ENCODE measurements around the gene SEC61A1.

SEC61A1 gene

DNA sequence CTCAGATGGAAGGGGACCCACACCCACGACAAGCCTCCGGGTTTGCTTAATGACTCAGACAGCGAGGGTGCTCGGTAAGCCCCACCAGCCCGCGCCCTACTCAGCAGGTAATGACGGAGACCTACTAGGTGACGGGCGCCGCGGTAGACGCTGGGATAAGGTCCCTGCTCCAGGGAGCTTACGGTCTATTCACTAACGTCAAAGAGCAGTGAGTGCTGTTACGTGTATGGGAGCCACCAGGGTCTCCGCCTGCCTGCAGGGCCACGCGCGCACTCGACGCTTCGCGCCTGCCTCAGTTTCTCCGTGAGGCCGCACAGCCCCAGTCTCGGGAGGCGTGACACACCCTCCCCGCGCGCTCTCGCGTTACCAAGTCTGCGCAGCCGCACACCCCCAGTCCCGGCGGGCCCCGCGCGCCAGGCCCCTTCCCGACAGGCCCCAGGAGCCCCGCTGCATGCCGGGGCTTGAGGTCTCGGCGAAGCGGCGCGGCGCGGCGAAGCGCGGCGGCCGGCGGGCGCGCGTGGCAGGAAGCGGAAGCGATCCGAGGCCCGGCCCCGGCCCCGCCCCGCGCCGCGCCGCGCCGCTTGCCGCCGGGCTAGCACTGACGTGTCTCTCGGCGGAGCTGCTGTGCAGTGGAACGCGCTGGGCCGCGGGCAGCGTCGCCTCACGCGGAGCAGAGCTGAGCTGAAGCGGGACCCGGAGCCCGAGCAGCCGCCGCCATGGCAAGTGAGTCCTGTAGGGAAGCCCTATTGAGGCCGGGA, at the start of gene SEC61A1:
Gene SEC61A1 (plus strand): TSS at position 601 of the 758 bp plus-strand sequence. CDS start 116 bp downstream, at position 717.
- DNase-seq, result peak; percentile 53 to 96 (median 89)

DNA sequence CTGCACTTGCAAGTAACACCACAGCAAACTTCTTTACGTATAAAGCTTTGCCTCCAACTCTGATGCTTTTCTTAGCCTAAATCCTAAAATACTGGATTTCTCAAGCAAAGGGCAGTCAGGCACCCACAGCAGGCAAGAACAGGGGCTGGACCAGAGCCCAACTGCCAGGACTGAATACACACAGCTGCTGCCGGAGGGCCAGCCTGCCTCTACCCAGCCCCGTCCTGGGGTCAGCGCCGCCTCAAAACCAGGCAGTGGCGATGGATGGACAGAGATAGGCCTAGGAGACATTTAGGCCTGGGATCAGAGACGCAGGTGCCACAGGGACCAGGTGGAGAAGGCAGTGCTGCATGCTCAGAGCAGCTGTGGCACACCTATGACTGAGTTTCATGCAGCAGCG, 47.6 kb upstream of the SEC61A1 start:
- no peak for DNase-seq

DNA sequence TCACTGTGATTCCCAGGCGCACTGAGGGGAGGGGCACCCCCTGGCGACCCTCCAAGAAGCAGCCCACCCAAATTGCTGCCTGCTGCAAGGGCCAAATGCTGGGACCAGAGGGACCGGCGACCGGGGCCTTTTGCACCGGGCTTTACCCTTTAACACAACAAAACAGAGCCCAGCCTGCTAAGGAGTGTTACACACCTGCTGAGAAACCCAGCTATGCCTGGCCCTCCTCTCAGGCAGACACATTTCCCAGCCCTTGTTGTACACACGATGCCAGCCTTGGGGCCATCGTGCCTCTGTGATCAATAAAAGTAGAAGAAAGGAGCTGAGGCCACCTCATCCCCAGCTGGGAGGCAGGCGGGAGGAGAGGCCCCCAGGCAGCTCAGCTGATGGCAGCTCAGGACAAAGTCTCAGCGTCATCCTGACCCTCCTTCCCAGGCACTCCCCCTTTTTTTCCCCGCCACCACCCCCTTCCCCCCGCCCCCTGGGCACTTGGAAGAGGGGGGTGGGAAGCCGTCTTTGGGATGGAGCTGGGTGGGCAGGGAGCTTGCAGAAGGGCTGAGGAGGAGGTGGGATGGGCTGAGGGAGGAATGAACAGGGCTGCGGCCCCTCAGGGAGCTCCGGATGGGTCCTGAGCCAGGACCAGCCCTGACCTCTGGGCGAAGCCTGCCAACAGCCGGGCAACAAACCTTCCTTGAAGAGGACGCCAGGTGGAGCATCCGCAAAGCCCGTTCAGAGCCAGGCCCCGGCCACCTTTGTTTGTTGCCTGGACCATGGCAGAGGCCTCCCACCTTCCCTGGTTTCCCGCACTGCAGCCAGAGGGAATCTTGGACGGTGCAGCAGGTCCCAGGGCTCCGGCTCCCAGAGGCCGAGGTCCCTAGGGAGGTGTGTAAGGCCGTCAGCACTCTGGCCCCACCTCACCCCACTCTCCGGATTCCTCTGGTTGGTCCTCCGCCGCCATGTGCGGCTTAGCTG, 45.9 kb upstream of the SEC61A1 start:
- DNase-seq, result no peak

DNA sequence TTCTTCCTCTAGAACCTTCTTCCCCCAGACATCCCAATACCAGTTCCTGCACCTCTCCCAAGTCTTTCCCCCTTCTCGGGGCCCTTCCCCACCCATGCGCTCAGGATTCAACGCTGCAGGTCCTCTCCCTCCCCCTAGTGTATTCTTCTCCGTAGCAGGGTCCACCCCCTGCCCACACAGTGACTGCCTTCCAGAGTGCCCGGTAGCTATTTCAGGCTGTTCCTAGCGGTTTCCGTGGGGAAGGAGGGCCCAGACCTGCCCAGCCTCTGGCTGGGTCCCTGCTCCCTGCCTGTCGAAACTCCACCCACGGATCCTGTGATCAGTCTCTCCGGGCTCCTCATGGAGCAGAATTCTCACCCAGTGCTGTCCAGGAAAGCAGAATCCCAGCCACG, 45.2 kb upstream of the SEC61A1 start:
- no peak for DNase-seq

DNA sequence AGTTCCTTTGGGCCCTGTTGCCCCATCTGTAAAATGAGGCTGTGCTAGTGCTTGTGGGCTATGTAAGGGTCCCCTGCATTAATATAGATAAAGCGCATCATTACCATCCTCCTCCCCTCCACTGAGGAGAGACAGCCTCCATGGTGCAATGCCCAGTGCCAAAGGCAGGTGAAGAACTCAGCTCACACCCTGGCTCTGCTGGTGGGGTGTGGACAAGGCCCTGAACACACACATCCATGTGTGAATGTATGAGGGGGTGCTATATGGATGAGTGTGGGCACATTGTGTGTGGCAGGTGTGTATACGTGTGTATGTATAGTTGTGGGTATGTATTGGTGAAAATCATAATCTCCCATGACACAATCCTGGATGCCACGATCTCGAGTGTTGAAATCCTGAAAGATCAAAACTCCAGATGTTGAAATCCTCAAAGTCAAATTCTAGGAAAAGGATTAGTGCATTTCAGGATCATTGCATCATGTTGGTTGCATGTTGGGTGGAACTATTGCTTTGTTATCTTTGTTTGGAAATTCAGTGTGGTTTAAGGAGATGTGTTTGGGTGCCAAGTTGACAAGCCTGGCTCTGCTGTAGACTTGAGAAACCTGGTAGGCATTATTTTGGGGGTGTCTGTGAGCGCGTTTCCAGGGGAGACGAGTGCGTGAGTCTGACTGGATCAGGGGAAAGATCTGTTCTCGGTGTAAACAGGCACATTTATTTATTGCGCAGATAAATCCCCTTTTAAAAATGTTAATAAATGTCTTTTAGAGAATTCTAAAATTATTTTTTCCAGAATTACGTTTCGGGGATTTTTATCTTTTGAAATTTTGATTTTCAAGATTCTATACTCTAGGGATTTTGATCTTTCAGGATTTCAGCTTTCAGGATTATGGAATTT, 42.0 kb upstream of the SEC61A1 start:
- no peak for DNase-seq

DNA sequence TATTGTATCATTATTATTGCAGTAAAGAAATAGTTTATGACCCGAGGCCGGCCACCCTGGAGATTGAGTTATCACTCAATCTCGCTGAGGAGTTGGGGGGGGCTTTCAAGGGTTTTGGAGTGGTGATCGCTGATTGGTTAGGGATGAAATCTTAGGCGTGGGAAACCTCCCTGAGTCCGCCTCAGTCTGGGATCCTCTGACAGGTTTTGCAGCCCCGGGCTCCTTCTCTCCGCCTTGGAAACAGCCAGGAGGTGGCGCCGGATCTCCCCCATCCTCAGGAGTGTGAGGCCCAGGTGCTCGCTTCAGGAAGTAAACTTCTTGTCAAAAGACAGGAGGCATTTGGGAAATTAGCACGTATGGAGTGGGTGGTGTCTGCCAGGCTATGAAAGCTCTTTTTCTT, 41.1 kb upstream of the SEC61A1 start:
- peak in 8 of 58 donors; percentile 11 to 53 (median 14) for DNase-seq

DNA sequence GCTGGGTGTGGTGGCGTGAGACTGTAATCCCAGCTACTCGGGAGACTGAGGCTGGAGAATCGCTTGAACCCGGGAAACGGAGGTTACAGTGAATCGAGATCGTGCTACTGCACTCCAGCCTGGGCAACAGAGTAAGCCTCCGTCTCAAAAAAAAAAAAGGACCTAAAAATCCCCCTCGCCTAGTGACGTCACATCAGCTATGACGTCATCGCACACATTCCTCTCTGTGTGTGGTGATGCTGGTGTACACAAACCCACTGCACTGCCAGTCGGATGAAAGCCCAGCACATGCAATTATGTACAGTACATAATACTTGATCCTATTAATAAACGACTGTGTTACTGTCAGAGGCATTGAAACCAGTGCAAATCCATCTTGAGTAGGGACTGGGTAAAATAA, 40.2 kb upstream of the SEC61A1 start:
- no peak for DNase-seq

DNA sequence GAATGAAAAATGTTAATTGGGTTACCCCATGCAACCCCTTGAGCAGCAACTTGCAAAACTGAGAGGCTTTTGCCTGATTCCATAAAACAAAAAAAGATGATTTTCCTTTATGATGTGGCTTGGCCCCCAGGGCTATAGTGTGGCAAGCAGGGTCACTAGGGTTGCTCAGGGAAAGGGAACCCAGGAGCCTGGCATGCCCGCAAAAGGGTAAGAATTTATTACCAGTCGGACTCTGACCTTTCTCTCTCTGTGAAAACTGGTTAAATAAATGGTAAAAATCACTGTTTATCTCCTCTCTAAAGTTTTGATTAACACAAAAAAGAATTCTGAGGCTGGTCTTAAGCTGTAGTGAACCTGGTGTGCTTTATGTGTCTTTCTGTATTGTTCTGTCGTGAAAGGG, 37.7 kb upstream of the SEC61A1 start:
- DNase-seq, result no peak

DNA sequence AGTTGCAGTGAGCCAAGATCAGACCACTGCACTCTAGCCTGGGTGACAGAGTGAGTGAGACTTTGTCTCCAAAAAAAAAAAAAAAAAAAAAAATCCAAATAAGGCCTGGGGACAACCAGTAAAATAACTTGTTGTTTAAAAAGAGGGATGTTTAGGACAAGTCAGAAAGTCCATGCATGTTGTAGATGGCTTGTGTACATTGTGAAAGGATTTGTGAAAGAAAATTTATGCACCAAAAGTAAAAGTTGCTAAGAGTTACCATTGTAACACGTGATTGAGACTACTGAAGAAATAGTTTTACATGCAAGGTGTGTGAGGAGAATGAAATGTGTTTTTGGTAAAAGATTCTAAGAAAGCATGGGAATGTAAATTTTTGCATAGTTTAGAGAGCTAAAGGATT, 35.7 kb upstream of the SEC61A1 start:
- no peak for DNase-seq

DNA sequence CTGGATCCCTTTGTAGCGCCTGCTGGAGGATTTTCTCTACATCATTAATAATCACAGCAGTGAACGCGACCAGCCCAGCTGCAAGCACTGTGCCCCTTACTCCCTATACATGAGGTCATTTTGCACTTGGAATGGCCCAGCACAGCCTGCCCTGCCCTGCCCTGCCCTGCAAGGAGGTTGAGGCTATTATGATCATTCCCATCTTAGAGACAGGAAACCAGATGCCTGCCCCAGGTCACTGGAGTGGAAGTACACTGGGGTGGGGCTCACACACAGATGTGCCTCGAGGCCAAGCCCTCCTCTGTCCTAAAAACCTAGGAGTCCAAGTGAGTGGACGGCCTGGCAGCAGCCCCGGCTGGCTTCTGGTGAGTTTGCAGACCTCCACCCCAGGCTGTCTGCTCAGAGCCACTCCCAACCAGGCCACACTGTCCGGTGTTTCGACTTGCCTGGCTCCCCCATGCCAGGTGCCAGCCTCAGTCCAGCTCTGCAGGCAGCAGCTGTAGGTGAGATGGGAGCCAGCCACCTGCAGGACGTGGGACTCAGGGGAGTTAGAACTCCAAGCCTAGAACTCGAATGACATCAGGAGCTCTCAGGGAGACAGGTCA, 30.4 kb upstream of the SEC61A1 start:
- no peak for DNase-seq

DNA sequence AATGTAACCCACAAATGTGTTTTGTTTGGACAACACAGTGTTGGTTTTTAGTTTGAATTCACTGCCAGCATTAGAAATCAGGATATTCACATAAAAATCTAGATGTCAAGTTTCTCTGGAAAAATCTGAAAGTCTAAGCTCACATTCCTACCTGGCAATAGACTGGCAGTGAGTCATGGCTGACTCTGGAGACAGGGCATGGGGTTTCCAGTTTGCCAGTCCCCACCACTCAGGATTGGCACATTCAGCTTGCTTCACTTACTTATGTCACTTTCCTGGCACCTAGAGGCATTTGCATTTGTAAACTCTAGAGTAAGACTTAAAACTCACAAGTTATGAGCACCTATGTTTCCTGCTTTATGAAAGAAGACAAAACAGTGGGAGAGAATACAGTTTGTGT, 19.1 kb upstream of the SEC61A1 start:
- no peak for DNase-seq

DNA sequence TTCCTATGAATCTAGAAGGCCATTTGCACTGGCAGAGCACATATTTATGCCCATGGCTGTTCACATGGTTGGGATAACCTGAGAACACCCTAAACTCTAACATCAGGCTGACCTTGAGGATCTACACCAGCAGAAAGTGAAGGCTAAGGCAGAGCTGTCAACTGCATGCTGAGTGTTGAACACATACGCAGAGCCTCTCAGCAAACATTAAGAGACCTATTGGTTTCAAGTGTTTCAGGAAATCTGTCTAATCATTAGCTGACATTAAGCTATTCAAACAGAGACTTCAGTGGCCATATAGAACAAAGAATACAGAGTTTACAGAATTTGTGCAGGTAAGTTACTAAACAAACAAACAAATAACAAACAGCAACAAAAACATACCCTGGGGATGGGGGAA, 16.1 kb upstream of the SEC61A1 start:
- no peak for DNase-seq

DNA sequence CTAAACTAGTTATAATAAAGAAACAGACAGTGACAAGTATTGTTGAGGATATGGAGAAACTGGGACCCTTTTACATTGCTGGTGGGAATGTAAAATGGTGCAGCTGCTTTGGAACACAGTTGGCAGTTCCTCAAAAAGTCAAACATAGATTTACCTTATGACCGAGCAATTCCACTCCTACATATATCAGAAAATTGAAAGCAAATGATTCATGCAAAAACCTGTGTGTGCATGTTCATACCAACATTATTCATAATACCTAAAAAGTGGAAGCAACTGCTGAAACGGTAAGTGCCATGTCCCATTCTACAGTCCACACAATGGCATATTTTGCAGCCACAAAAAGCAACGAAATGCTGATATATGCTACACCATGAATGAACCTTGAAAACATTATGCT, 12.2 kb upstream of the SEC61A1 start:
- no peak for DNase-seq

DNA sequence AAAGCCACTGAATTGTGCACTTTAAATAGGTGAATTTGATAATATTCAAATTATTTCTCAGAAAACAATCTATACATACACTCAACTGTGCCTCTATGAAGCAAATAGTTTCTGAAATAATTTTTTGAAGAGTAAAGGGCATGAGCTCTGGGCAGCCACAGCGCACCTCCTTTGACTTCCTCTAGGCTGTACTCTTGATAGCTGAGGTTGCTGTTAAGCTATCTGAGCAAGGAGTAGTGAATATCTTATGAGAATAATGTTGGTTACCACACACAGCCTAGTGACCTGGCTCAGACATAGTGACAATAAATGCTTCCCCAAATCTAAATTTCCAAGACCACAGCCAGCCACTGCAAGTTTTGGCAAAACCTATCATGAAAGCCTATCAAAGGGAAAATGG, 11.6 kb upstream of the SEC61A1 start:
- no peak for DNase-seq

DNA sequence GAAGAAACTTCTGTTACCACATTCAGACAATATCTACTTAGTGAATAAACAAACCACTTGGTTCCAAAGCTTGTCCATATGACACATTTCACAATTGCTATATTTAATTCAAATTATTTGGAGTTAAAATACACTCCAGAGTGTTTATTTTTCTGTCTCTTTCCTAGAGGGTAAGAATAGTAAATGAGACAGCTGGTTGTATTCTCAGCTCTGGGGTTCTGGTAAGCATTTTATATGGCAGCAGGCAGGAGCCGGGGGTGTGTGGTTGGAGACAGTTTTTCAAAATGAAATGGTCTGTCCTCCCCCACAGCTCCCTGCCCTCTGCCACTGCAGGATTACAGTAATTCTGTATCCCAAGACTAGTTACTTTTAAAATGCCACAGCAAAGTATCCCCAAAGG, 10.9 kb upstream of the SEC61A1 start:
- peak in 17 of 58 donors; percentile 1 to 46 (median 11) for DNase-seq

DNA sequence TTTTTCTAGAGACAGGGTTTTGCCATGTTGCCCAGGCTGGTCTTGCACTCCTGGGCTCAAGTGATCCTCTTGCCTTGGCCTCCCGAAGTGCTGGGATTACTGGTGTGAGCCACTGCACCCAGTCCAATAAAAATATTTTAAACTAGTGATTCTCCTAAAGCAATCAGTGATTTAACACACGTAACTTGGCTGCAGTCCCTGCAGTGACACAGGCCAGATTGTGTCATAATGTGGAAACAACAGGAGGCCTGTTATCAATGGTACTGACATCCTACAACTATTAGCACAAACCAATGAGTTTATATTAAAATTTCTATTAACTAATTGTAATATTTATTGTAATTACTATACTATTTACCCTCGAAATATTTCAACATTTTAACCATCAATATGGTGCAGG, 1.6 kb upstream of the SEC61A1 start:
- DNase-seq, result peak in 1 of 58 donors; percentile 17

DNA sequence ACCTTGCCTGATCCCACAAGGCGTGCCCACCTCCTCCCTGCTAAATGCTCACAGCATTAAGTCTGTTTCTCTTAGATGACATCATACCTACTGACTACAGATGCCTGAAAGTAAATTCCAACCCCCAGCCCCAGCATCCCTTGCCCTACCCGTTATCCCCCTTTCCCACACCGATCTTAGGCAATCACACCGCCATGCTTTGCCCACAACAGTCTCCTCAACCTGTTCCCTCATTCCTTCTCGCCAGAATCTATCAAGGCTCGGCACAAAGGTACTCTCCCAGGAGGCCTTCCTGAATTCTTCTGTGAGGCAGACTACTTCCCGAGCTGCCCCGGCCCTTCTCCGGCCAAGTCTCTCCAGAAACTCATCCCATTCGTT, 789 bp upstream of the SEC61A1 start:
- peak in 1 of 58 donors; percentile 62 for DNase-seq

DNA sequence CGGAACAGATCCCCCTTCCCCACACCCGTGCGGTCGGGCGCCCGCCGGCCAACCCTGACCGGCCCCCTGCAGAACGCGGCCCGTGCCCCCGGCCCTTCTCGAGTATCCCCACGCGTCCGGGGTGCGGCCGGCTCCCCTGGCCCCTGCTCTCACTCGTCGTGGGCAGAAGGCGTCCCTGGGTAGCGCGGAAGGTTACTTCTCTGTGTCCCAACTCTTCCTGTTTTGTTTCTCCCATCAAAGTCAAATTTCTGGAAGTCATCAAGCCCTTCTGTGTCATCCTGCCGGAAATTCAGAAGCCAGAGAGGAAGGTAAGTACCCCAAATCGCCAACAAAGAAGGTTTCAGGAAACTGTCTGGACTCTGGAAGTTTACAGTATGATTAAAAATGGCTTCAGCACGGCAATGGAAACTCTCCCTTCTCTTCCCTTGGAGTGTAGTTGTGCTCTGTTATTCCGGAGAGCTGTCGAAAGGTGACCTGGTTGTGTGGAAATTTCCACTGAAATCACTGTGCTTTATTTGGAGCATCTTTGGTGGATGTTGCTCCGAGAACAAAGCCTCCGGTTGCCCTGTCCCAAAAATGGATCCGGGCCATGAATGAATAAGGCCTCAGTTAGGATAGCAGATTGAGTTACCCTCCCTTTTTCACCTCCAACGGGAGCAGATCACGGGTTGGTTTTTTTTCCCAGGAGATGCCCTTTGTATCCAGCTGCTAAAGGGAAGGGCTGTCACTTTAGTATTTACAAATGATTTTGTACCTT, 536 bp downstream of the SEC61A1 start:
- no peak for DNase-seq

DNA sequence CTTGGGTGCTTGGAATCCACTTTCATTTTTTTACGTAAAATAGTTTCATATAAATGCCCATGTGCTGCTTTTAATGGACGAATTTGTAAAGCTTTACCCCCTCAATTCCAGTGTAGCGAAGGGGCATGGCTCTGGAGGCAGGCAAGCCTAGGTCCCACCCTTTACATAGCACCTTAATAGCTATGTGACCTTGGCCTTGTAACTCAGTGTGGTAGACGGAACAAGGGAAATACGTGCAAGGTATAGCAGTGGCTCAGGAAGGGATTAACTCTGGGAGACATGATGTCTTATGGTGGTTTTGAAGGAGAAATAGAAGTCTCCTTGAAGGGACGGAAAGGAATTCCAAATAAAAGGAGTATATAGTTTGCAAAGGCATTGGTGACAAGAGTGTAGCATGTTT, 1.4 kb downstream of the SEC61A1 start:
- DNase-seq, result no peak

DNA sequence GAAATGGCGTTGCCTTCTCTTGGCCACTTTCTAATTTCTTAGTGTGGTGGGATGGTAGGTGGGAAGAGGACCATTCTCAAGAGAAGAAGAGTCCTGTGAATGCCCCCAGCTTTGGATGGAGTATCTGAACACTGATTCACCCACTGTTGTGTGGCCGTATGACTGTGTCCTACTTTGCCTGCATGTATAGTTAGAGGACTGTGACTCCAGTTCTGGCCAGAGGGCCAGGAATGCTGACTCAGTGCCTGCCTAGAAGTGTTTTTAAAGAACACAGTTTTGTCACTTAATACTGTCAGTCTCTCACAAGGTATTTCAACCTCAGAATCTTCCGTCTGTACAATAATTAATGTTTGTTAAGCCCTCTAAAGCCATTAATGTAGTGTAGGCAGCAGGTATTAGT, 2.1 kb downstream of the SEC61A1 start:
- no peak for DNase-seq
